Natural killer cell (primary cell): ENCODE data around the gene PPP1R13L. TPM values are rescaled to one million over a fixed set of nuclear protein-coding genes. Genes with fewer than 3 reads are reported as not detected.
"Not testable (repeated sequence)": the region's sequence is repeated elsewhere in the genome, so short reads cannot be mapped to it uniquely, and the experiment has no call there.

ENCODE experiments used
- ATAC-seq, 3 donors: fragments of 150-1000 bp in 2 of 3; fragments of 200-7000 bp in 1 of 3; cut with Tn5 transposase; 1 replicate in 1 of 3; 2 replicates in 2 of 3; pipeline ENCODE4 v1.10.0; 2021; ENCODE audit warnings: mild to moderate bottlenecking in 2 of 3, moderate library complexity in 2 of 3
- DNase-seq, 2 donors: peaks; one replicate each; pipeline versions ENCODE4 v3.0.0 to v3.0.0-alpha.2; 2013 to 2021; ENCODE audit warnings: mixed read lengths in 1 of 2
- H3K27ac ChIP-seq: one replicate; pipeline ENCODE4 v1.5.1; 2013; ENCODE audit warnings: mild to moderate bottlenecking, low read length
- H3K27me3 ChIP-seq: one replicate; pipeline ENCODE4 v1.6.1; 2013; ENCODE audit warnings: low read length; ENCODE audit not compliant: control insufficient read depth, insufficient read depth
- H3K36me3 ChIP-seq: one replicate; pipeline ENCODE4 v1.6.1; 2013; ENCODE audit warnings: low read length; ENCODE audit not compliant: control insufficient read depth, insufficient read depth
- H3K4me1 ChIP-seq: one replicate; pipeline ENCODE4 v1.6.1; 2013; ENCODE audit warnings: low read length; ENCODE audit not compliant: control insufficient read depth, insufficient read depth
- H3K4me3 ChIP-seq: one replicate; pipeline ENCODE4 v1.5.1; 2013; ENCODE audit warnings: low read length
- H3K9me3 ChIP-seq: one replicate; pipeline ENCODE4 v1.6.1; 2013; ENCODE audit warnings: low read length; ENCODE audit not compliant: control insufficient read depth, insufficient read depth
- H3K27ac Mint-ChIP-seq, 2 donors: one replicate each; pipeline ENCODE4 v1.8.0; 2022; ENCODE audit warnings: mild to moderate bottlenecking in 2 of 2, mixed read lengths in 2 of 2, moderate library complexity in 1 of 2
- H3K27me3 Mint-ChIP-seq, 2 donors: one replicate each; pipeline ENCODE4 v1.8.0; 2022; ENCODE audit warnings: low read depth in 2 of 2, mixed read lengths in 2 of 2
- H3K36me3 Mint-ChIP-seq: one replicate; pipeline ENCODE4 v1.8.0; 2022; ENCODE audit warnings: mixed read lengths
- H3K4me1 Mint-ChIP-seq, 2 donors: one replicate each; pipeline ENCODE4 v1.8.0; 2022; ENCODE audit warnings: mixed read lengths in 2 of 2
- H3K4me3 Mint-ChIP-seq: one replicate; pipeline ENCODE4 v1.8.0; 2022; ENCODE audit warnings: mild to moderate bottlenecking, moderate library complexity, mixed read lengths
- H3K9me3 Mint-ChIP-seq, 2 donors: one replicate each; pipeline ENCODE4 v1.8.0; 2022; ENCODE audit warnings: mixed read lengths in 2 of 2
- WGBS: methylation state at CpG from one replicate; pipeline ENCODE4 v1.1.7; 2013; ENCODE audit warnings: missing lambda C conversion rate; ENCODE audit not compliant: insufficient coverage; 5-methylcytosine and 5-hydroxymethylcytosine counted together
- intact Hi-C: fragments of 100-400 bp; cut with micrococcal nuclease; formaldehyde crosslinking; loops from one replicate; pipeline ENCODE4 v1.14.2; 2022
- total RNA-seq, 4 donors: library from RNA; stranded (reverse); fragments of 120-200 nt in 1 of 4; gene quantifications; one replicate each; pipeline versions ENCODE4 v1.2.3 to v1.2.4, GENCODE V29; 2013 to 2022
- TF ChIP-seq, protein P1 (sequence below): fragments of 200-600 bp; IDR thresholded peaks from one replicate; pipeline ENCODE4 v1.8.0; 2022; ENCODE audit warnings: antibody characterized with exemption

PPP1R13L gene
- total RNA-seq, 3 donors from 2014 or later (not counting 1 experiment from before 2014, with no cell fraction given) = 5.6 to 7.4 (median 5.9) TPM

DNA sequence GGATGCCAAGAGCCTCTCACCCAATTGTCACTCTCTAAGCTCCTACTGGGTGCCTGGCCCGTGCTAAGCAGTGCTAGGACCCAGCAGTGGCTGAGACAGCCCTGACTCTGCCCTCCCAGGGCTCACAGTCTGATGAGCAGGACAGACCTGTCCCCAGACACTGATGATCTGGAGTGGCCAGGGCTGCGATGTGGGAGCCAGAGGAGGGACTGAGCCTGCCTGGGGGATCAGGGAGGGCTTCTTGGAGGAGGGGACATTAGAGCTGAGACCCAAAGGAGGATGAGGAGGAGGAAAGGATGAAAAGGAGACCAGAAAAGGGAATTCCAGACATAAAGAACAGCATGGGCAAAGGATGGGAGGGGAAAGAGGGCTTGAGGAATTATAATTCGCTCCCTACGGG lies 12.3 kb upstream of the PPP1R13L start:
- DNase-seq (no peak), ATAC-seq (no peak)
- peaks cover 15% of the 10 kb centered on the region for H3K4me1 ChIP-seq
- TF ChIP-seq, protein P1, sequence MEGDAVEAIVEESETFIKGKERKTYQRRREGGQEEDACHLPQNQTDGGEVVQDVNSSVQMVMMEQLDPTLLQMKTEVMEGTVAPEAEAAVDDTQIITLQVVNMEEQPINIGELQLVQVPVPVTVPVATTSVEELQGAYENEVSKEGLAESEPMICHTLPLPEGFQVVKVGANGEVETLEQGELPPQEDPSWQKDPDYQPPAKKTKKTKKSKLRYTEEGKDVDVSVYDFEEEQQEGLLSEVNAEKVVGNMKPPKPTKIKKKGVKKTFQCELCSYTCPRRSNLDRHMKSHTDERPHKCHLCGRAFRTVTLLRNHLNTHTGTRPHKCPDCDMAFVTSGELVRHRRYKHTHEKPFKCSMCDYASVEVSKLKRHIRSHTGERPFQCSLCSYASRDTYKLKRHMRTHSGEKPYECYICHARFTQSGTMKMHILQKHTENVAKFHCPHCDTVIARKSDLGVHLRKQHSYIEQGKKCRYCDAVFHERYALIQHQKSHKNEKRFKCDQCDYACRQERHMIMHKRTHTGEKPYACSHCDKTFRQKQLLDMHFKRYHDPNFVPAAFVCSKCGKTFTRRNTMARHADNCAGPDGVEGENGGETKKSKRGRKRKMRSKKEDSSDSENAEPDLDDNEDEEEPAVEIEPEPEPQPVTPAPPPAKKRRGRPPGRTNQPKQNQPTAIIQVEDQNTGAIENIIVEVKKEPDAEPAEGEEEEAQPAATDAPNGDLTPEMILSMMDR = no peak
- WGBS = 82% methylated on average over 4 of the region's 4 CpGs
- Mint-ChIP-seq H3K27me3 (no peaks in the 10 kb centered on the region), H3K9me3 (no peaks in the 10 kb centered on the region), H3K36me3 (no peaks in the 10 kb centered on the region), H3K4me3 (no peak overlapping the region), H3K4me1 (peaks cover 3 to 14% of the 10 kb centered on the region in 2 donors), H3K27ac (no peak overlapping the region)
- no peak overlapping the region for H3K27ac ChIP-seq
- H3K9me3 ChIP-seq = no peaks in the 10 kb centered on the region
- no peak overlapping the region for H3K4me3 ChIP-seq
- H3K27me3 ChIP-seq = no peaks in the 10 kb centered on the region
- intact Hi-C loops = no loop called here
- peaks cover 27% of the 10 kb centered on the region for H3K36me3 ChIP-seq

GRCh38 chr19:45414468-45414867 lies 9.6 kb upstream of the PPP1R13L start:
- Mint-ChIP-seq H3K4me1 (no peaks in the 10 kb centered on the region), H3K27ac (no peak overlapping the region), H3K4me3 (no peak overlapping the region), H3K9me3 (no peaks in the 10 kb centered on the region), H3K36me3 (no peaks in the 10 kb centered on the region), H3K27me3 (no peaks in the 10 kb centered on the region)
- no peak for DNase-seq
- peaks cover 27% of the 10 kb centered on the region for H3K36me3 ChIP-seq
- 94% methylated on average over 8 of the region's 8 CpGs for WGBS
- TF ChIP-seq, protein P1 = no peak
- no peak overlapping the region for H3K27ac ChIP-seq
- no peak overlapping the region for H3K4me3 ChIP-seq
- no peak for ATAC-seq
- intact Hi-C loops = no loop called here
- H3K4me1 ChIP-seq = peaks cover 8% of the 10 kb centered on the region
- no peaks in the 10 kb centered on the region for H3K9me3 ChIP-seq
- H3K27me3 ChIP-seq = no peaks in the 10 kb centered on the region

- TF ChIP-seq, protein P1 = no peak
- H3K36me3 Mint-ChIP-seq = no peaks in the 10 kb centered on the region
- DNase-seq (no peak), ATAC-seq (no peak)
- H3K4me1 ChIP-seq = no peaks in the 10 kb centered on the region
- WGBS = 97% methylated on average over 6 of the region's 6 CpGs
- no peak overlapping the region for H3K27ac Mint-ChIP-seq
- no peak overlapping the region for H3K27ac ChIP-seq
- no peak overlapping the region for H3K4me3 Mint-ChIP-seq
- H3K9me3 ChIP-seq = no peaks in the 10 kb centered on the region
- intact Hi-C loops = no loop called here
- H3K27me3 ChIP-seq = no peaks in the 10 kb centered on the region
- no peak overlapping the region for H3K4me3 ChIP-seq
- no peaks in the 10 kb centered on the region for H3K4me1 Mint-ChIP-seq
- H3K36me3 ChIP-seq = peaks cover 27% of the 10 kb centered on the region
- H3K27me3 Mint-ChIP-seq = no peaks in the 10 kb centered on the region
- H3K9me3 Mint-ChIP-seq = no peaks in the 10 kb centered on the region
Measured at GRCh38 chr19:45413497-45413896, 8.6 kb upstream of the PPP1R13L start.

DNA sequence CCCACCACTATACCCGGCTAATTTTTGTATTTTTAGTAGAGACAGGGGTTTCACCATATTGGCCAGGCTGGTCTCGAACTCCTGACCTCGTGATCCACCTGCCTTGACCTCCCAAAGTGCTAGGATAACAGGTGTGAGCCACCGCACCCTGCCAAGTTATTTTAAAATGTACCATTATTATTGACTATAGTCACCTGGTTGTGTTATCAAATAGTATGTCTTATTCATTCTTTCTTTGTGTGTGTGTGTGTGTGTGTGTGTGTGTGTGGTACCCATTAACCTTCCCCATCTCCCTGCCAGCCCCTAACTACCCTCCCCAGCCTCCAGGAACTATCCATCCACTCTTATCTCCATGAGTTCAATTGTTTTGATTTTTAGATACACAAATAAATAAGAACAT lies 5.5 kb upstream of the PPP1R13L start:
- not testable (repeated sequence) for ATAC-seq, H3K4me3 Mint-ChIP-seq, H3K4me3 ChIP-seq

More for the DNA sequence above, 5.5 kb upstream of the PPP1R13L start:
- H3K9me3 Mint-ChIP-seq, H3K9me3 ChIP-seq, H3K27me3 Mint-ChIP-seq, intact Hi-C loops, H3K36me3 Mint-ChIP-seq, H3K27ac Mint-ChIP-seq, H3K27ac ChIP-seq, DNase-seq, H3K27me3 ChIP-seq: not testable (repeated sequence)
- 94% methylated on average over 4 of the region's 4 CpGs for WGBS
- peaks cover 16 to 18% of the 10 kb centered on the region in 2 donors for H3K4me1 Mint-ChIP-seq
- Histone ChIP-seq H3K4me1 (peaks cover 17% of the 10 kb centered on the region), H3K36me3 (peaks cover 19% of the 10 kb centered on the region)
